ENCODE measurements around the gene TCF12. TPM values are rescaled to one million over a fixed set of nuclear protein-coding genes. Genes with fewer than 3 reads are reported as not detected.

The TCF12 gene
- total and polyA plus RNA-seq, 2 of the 8 experiments (the other 6 are each of a cell fraction or from before 2014, with no cell fraction given) = 85.8 to 101 TPM

GRCh38 chr15:56869573-56869972, 48.9 kb upstream of the TCF12 start:
- Histone ChIP-seq H3K4me1 (replicated peaks in 1 of 4; ENCODE audit: control insufficient read depth in 3 of 4, insufficient read depth in 4 of 4, low read length in 3 of 4) (peaks cover 0 to 6% (median 0%) of the 10 kb centered on the region in 4 experiments; a peak in 3 of 7 replicates), H4K8ac (ENCODE audit: extremely low read depth, insufficient read depth, low read length) (no peak overlapping the region), H2AK5ac (ENCODE audit: low read depth, low read length) (no peak overlapping the region), H3K56ac (replicated peaks; ENCODE audit: insufficient read length, low read depth, low read length) (no peak overlapping the region), H3K36me3 (ENCODE audit: control insufficient read depth in 2 of 4, insufficient read depth in 4 of 4, low read length in 3 of 4) (no peaks in the 10 kb centered on the region), H3K27me3 (replicated peaks in 1 of 4; ENCODE audit: control insufficient read depth in 3 of 4, extremely low read depth in 1 of 4, insufficient read depth in 3 of 4, low read length in 3 of 4) (no peaks in the 10 kb centered on the region), H3K4me2 (ENCODE audit: insufficient read depth in 1 of 2, low read depth in 2 of 2, low read length in 2 of 2) (no peak overlapping the region), H3K23ac (ENCODE audit: insufficient read length) (no peak overlapping the region), H3K4me3 (ENCODE audit: extremely low read depth in 1 of 4, insufficient read depth in 2 of 4, low read depth in 3 of 4, low read length in 4 of 4) (no peak overlapping the region), H3K27ac (ENCODE audit: low read depth, low read length) (no peak overlapping the region), H3K9ac (replicated peaks in 1 of 4; ENCODE audit: extremely low read depth in 1 of 4, low read depth in 3 of 4, low read length in 3 of 4) (no peak overlapping the region), H3K18ac (ENCODE audit: extremely low read depth, low read length) (no peak overlapping the region), H3K4ac (replicated peaks; ENCODE audit: insufficient read length, low read depth, low read length) (no peak overlapping the region), H2BK15ac (ENCODE audit: low read length) (no peak overlapping the region), H2BK5ac (ENCODE audit: low read depth, low read length) (no peak overlapping the region), H3K23me2 (ENCODE audit: low read depth, low read length) (no peaks in the 10 kb centered on the region), H4K20me1 (replicated peaks in 1 of 2; ENCODE audit: control insufficient read depth in 1 of 2, insufficient read depth in 2 of 2, low read length in 2 of 2) (no peaks in the 10 kb centered on the region), H3K79me1 (ENCODE audit: low read depth, low read length) (no peaks in the 10 kb centered on the region), H2BK12ac (ENCODE audit: low read depth, low read length) (no peak overlapping the region), H2BK120ac (replicated peaks; ENCODE audit: low read depth, low read length) (no peak overlapping the region), H2AFZ (ENCODE audit: low read length) (no peak overlapping the region), H3K14ac (ENCODE audit: insufficient read length) (no peak overlapping the region), H4K5ac (ENCODE audit: insufficient read length, low read depth, low read length) (no peak overlapping the region), H3K79me2 (ENCODE audit: control insufficient read depth in 1 of 2, insufficient read depth in 2 of 2, low read length in 2 of 2) (no peaks in the 10 kb centered on the region), H3K9me3 (ENCODE audit: insufficient read depth in 2 of 2, low read depth in 1 of 2, low read length in 1 of 2) (no peaks in the 10 kb centered on the region), H4K91ac (replicated peaks; ENCODE audit: insufficient read length, low read length) (no peak overlapping the region), H2BK20ac (ENCODE audit: low read length) (no peak overlapping the region)
- ChIA-PET CTCF (ENCODE audit: partially characterized antibody) (interaction anchor here (0.6 to 7.1 kb wide), 26 partner anchors 9 to 629 kb away, joined by 3 to 113 read pairs (median 4); partner anchors contain the start of gene TCF12), POLR2A (ENCODE audit: partially characterized antibody) (interaction anchor here (0.6 kb wide), 2 partner anchors 50 to 282 kb away, joined by 3 read pairs; no protein-coding TSS in a partner anchor)
- TF ChIP-seq RAD21 (IDR thresholded peaks at IDR 0.05 in 1 of 2, conservative IDR thresholded peaks at IDR 0.05 in 1 of 2; ENCODE audit: low read depth in 2 of 2, low read length in 2 of 2) (peak; percentile 86 to 91), KDM4A (IDR thresholded peaks at IDR 0.05; ENCODE audit: low read depth, low read length, severe bottlenecking) (no peak), CTCF (IDR thresholded peaks at IDR 0.05; ENCODE audit: control extremely low read depth in 1 of 3, insufficient read depth in 1 of 3, low read depth in 1 of 3, low read length in 3 of 3) (peak; percentile 40 to 66 (median 66)), FOSL1 (IDR thresholded peaks at IDR 0.05; ENCODE audit: insufficient read depth, low read depth, low read length) (no peak)
- no peak for FAIRE-seq
- 62% methylated on average over 3 of the region's 3 CpGs; no CpG with 5 or more reads in 1 of the 2 experiments for WGBS, 2 experiments (ENCODE audit: extremely low coverage in 1 of 2, insufficient coverage in 1 of 2, insufficient read length in 1 of 2, insufficient replicate concordance in 2 of 2, low coverage in 1 of 2, low lambda C conversion rate in 2 of 2, missing lambda C conversion rate in 1 of 2)
- peak in 1 of 2 experiments; percentile 61 for DNase-seq (ENCODE audit: low read depth in 1 of 2, low spot score in 2 of 2)
